ENCODE measurements around the gene TEX12.
A peak's percentile ranks its signal among the peaks of the same experiment; 100 is the strongest.

The TEX12 gene

DNA sequence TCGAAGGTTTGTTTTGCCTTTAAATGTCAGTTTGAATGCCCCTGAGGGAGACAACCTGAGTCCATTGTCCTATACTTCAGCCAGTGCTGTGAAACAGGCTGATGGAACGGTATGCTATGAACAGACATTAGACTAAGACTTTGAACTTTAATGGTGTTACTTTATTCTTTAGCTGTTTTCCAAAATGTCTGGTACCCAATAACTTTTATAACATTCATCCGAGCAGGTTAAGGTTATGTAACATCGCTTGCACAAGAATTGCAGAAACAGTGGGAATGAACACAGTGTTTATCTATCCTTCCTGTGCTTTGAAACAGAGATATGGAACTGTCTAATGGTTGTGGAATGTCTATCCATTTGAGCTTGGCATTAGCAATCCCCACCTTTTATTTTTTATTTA, 46.6 kb downstream of the TEX12 start:
- DNase-seq = no peak

DNA sequence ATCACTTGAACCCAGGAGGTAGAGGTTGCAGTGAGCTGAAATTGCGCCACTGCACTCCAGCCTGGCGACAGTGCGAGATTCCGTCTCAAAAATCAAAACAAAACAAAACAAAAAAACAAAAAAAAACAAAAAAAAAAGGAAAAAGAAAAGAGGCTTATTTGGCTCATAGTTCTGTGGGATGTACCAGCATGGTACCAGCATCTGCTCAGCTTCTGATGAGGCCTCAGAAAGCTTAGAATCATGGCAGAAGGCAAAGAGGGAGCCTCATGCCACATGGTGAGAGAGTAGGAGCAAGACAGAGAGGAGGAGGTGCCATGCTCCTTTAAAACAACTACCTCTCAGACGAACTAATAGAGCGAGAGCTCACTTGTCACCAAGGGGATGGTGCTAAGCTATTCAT, 48.4 kb downstream of the TEX12 start:
- no peak for DNase-seq

DNA sequence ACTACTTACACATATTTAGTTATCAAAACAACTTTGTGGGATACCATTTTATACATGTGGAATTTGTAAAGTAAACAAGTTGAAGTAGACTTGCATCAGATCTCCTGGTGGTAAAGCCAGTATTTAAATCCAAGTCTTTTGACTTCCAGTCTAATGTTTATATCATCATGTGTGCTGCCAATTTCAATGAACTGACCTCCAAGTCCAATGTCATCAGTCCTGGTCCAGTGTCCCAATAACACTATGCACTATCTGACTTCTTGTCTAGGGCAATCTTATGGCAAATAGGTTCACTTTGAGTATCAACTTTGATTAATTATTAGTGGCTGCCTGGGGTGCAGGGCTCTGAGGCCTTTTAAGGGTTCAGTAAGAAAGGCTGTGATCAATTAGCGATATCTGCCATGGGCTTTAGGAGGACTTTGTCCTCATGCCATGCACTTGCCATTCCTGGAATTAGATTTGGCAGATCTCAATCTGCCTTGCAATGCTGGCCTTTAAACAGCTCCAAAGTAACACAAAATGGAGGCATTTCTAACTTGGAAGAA, 49.5 kb downstream of the TEX12 start:
- DNase-seq = no peak

DNA sequence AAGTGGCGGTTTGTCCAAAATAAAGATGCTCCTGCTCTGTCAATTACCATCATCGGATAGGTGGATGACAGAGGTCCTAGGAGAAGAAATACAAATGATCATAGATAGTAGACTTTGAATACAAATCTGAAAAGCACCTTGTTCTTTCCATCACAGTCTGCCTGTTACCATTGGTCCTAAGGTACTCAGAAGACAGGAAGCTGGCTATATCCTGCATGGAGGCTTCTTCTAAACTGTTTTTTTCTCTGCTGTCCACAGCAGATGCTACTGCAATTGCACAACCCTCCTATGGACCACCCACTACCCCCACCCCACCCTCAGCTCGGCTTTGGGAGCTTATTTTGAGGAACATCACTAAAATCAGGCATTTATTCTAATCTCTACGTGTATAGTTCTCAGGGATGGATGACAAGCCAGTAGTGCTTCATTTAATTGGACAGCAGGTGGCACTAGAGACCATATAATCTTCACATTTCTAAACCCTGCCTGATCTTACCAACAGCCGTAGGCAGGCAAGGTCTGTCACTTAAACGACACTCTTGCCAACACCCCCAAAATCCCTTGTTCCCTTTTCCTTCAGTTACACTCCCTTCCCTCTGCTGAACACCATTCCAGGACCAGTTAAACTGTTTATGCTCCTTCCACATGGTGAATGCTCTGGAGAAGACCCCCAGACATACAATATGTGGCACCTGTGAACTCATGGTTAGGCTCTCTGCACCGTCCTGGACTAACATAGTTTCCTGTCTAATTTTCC, 52.5 kb downstream of the TEX12 start:
- DNase-seq = peak; percentile 22

DNA sequence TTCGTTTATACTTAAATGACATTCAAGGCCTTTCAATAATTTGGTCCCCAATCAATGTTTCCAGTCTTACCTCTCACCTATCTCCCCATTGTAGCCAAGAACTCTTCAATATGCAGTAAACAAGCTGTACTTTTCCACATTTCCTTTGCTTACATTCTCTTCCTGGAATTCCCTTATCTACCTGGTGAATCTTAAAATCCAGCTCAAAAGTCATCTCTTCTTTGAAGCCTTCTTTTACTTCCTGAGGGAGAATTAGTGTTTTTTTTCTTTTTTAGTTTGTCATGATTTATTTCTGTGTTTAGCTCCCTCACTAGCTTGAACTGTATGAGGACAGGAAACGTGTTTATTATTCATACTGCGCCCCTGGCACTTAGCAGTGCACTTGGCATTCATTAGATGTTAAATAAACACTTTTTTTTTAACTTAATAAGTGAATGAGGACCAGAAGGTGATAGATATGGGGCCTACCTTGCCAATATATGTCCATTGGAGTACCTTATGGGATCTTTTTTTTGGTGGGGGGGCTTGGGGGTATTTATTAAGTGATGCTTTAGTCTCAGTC, 54.2 kb downstream of the TEX12 start:
- no peak for DNase-seq
